Embryonic facial prominence (tissue), 1 donor: Measurements from ENCODE around the gene CDK12.
"Not testable (repeated sequence)": the region's sequence is repeated elsewhere in the genome, so short reads cannot be mapped to it uniquely, and the experiment has no call there.

Source experiments
- DNase-seq: peaks from one replicate; pipeline ENCODE4 v3.0.0-alpha.2; 2016; ENCODE audit errors: extremely low spot score

Gene CDK12

DNA sequence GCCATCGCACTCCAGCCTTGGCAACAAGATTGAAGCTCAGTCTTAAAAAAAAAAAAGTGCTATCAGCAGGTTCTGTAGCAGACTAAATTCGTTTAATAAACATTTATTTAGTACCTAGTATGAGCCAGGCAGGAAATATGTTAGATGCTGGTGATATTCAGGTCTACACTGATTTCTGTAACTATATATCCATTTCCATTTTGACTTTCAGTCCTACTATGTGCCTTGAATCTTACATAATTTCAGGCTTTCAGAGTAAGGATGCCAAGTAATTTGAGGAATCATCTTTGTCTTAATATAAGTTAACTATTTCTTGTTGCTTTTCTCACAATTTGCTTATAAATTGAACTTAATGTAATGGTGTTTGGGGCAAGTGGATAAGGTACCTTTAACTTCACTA, 46.2 kb downstream of the CDK12 start:
- DNase-seq, result no peak

DNA sequence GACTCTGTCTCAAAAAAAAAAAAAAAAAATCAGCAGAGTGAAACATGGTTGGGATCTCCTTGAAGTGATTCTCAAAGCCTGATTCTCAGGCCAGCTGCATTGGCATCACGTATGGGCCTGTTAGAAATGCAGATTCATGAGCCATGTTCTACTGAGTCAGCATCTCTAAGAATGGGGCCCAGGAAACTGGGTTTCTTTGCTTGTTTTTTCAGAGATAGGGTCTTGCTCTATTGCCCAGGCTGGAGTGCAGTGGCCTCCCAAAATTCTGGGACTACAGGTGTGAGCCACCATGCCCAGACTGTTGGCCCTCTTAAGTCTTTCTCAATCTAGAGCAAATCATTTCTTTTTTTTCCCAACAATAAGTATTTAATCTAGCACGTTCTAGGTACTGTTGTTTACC, 47.7 kb downstream of the CDK12 start:
- no peak for DNase-seq

DNA sequence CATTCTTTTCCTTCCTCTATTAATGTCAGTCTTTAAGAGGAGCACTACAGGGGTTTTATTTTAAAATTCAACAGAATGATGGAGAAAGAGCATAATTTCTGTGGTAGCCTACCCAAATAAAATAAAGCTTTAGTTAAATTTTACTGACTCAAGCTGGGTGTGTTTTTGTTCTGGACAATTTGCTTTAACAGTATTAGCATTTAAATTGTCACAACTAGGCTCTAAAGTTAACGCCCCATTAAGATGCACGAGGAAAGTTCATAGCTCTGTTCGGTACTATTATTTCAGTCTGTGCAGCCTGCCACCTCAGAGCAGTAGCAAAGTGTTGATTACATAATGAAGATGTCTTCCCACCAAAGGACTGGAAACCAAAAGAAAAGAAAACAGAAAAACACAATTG, 52.0 kb downstream of the CDK12 start:
- DNase-seq, result no peak

DNA sequence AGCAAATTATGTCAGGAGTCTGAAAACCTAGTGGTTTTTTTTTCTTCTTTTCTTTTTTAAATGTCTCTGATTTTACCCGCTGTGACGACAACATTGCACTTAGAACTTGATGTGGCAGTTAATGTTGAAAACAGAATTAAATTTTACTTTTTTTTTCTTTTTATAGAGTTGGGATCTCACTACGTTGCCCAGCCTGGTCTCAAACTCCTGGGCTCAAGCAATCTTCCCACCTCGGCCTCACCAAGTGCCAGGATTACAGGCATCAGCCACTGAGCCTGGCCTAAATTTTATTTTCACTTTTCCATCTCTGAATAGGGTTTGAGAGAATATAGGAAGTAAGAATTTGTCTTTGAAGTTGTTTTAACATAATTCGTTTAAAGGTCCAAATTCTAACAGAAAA, 52.6 kb downstream of the CDK12 start:
- DNase-seq, result no peak

DNA sequence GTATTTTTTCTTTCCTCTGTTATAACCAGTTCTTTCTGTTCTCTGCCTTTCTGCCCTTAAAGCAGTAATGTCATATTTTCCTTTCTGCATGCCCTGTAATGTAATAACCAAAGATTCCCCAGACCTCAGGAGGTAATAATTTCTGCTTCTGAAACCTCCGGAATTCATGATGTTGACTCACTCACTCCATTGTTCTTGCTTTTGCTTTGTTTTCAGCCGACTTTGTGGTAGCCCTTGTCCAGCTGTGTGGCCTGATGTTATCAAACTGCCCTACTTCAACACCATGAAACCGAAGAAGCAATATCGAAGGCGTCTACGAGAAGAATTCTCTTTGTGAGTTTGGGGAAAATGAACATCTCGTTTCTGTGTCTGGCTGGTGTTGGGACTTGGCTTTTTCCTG, 55.9 kb downstream of the CDK12 start:
- DNase-seq, result no peak

DNA sequence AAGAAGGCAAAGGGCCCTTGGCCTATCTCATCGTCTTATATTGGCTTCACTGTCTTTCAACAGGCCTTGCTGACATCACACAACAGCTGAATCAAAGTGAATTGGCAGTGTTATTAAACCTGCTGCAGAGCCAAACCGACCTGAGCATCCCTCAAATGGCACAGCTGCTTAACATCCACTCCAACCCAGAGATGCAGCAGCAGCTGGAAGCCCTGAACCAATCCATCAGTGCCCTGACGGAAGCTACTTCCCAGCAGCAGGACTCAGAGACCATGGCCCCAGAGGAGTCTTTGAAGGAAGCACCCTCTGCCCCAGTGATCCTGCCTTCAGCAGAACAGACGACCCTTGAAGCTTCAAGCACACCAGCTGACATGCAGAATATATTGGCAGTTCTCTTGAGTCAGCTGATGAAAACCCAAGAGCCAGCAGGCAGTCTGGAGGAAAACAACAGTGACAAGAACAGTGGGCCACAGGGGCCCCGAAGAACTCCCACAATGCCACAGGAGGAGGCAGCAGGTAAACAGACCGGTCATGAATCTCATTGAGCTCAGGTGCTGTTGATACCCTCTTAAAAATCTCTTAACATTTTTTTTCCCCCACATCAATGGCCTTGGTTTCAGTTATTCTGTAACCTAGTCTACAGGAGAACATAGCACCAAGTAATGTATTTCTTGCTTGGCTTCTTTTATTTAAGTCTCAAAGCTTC, 64.7 kb downstream of the CDK12 start:
- no peak for DNase-seq

DNA sequence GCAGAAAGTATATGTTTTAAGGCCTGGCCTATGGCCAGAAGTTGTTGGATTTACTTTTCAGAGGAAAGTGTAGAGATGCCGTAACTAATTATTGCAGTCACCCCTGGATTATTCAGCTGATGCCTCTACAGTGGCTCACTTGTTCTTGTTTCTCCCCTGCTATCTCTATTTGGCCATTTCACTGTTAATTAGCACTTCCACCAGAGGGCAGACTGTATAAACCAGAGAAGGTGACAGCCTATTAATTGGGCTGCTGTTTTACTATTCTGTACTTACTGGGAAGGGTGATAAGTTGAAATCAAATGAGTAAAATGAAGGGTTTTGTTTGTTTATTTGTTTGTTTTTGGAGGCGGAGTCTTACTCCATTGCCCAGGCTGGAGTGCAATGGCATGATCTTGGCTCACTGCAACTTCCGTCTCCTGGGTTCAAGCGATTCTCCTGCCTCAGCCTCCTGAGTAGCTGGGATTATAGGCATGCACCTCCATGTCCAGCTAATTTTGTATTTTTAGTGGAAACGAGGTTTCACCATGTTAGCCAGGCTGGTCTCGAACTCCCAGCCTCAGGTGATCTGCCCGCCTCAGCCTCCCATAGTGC, 66.0 kb downstream of the CDK12 start:
- DNase-seq, result no peak

DNA sequence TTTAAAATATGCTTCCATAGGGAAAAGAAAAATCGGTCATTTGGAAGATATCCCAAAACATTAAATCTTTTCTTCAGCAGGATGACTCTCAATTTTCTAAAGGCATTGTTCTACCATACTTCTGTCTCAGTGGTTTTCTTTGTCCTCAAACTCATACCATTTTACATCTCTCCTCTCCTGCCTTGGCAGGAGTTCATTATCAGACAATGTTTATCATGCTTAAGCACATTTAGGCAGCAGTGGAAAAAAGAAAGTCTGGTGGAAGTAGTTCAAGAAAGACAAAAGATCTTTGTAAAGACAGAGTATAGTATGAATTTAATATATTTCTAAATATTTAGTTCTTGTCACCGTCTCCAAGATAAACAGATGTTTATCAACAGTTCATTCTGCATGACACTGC, 68.2 kb downstream of the CDK12 start:
- no peak for DNase-seq

DNA sequence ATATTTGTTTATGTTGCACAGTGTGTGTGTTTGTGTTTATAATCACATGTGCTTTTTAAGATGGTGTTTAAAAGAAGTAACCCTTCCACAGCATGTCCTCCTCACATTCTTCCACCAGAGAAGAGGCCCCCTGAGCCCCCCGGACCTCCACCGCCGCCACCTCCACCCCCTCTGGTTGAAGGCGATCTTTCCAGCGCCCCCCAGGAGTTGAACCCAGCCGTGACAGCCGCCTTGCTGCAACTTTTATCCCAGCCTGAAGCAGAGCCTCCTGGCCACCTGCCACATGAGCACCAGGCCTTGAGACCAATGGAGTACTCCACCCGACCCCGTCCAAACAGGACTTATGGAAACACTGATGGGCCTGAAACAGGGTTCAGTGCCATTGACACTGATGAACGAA, 69.2 kb downstream of the CDK12 start:
- DNase-seq, result no peak

DNA sequence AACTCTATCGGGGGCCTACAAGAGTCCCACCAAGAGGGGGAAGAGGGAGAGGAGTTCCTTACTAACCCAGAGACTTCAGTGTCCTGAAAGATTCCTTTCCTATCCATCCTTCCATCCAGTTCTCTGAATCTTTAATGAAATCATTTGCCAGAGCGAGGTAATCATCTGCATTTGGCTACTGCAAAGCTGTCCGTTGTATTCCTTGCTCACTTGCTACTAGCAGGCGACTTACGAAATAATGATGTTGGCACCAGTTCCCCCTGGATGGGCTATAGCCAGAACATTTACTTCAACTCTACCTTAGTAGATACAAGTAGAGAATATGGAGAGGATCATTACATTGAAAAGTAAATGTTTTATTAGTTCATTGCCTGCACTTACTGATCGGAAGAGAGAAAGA, 70.0 kb downstream of the CDK12 start:
- DNase-seq, result no peak

DNA sequence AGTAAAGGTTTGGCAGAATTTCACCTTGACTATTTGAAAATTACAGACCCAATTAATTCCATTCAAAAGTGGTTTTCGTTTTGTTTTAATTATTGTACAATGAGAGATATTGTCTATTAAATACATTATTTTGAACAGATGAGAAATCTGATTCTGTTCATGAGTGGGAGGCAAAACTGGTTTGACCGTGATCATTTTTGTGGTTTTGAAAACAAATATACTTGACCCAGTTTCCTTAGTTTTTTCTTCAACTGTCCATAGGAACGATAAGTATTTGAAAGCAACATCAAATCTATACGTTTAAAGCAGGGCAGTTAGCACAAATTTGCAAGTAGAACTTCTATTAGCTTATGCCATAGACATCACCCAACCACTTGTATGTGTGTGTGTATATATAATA, 72.6 kb downstream of the CDK12 start:
- DNase-seq, result no peak

DNA sequence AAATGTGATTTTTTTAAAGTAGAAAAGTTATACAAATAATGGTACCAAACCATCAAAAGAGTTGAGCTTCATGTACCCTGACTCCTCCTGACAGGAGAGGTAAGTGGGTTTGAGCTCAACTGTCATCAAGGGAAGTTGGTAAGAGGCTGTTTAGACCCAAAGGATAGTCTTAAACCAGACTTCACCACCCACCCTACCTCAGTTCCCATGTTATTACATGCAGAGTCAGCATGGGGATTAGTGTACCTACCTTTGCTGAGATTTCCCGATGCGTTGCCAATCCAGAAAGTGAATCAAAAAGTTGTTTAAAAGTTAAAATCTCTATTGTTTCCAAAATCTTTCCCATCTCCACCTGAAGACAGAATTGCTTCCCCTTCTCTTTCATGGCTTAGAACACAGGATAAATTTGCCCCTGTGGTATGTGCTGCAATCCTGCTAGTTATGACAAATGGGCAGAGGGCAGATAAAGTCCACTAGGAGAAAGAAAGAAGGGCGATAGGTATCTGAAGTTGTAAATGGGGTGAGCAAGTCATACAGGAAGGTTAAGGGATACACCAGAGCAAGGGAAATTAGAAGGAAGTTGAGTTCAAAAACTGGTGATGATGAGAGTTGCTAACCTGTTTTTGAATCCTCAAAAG, 73.6 kb downstream of the CDK12 start:
- no peak for DNase-seq

DNA sequence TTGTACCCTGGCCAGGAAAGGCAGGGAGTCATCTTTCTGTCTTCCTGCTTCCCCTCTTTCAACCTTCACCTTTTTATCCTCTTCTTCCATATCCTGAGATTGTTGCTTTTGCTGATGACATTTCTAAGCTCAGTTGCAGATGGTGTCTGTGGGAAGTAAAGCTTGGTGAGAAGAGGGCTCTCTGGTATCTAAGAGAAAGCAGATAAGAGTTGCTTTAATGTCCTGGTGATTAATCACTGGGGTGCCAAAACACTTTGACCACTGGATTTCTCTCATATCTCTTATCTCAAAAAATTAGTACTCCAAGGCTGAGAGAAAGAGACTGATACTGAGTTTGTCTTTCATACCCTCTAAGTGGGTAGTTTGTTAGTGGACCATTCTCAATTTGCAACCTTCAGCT, 75.2 kb downstream of the CDK12 start:
- DNase-seq, result no peak

DNA sequence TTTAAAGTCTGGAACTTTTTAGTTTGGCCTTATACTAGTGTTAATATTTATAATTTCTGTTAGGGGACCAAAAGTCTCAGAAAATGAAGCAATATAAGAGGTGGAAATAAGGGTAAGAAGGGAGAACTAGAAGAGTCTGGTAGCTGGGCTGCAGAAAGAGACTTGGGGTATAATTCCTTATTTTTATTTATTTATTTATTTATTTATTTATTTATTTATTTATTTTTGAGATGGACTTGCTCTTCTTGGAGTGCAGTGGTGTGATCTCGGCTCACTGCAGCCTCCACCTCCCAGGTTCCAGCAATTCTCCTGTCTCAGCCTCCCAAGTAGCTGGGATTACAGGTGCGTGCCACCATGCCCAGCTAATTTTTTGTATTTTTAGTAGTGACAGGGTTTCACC, 76.1 kb downstream of the CDK12 start:
- not testable (repeated sequence) for DNase-seq

DNA sequence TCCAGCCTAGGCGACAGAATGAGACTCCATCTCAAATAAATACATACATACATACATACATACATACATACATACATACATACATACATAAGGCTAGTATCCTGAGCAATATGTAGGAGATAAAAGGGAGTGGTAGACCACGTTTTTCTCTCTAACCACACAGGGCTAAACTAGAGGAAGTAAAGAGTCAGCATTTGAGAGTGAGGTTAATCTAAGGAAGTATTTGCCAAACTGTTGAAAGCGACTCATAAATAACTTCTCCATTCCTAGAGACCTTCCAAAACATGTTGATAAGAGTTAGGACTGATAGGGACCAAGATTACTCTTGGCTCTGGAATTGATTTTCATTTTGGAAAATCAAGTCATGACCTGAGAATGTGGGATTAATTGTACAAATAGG, 77.6 kb downstream of the CDK12 start:
- no peak for DNase-seq

DNA sequence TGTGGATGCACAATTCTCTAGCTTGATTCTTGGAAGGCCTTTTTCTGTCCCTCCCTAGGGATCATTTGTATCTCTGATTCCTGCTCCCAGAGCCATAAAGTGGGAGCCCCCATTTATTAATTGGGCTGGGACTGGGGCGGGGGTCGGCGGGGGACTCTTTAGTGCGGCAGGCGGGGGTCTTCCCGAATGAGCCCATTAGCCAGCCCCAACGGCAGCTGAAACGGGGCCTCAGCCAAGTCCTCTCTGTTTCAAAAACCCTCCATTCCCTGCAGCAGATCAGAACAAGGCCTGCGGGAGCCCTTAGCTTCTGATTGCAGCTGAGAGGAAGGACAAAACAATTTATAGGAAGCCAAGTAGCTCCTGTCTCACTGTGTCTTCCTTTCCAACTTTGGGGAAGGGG, 79.3 kb downstream of the CDK12 start:
- DNase-seq, result no peak

DNA sequence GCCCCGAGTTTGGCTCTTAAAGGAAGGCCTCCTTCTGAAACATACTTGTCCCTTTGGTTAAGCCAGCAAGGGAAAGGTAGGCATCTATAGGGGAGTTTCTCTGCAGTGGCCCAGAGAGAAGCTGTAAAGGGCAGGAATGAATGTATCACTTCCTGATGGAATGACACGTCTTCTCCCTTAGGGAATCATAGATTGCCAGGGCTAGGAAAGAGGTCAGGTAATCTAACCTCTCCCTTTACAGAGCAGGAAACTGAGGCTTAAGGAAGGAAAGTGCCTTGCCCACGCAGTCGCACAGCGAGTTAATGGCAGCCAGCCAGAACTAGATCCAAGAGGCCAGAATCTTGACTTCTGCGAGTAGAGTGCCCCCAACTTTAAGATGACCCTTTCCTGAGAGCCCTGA, 80.4 kb downstream of the CDK12 start:
- no peak for DNase-seq

DNA sequence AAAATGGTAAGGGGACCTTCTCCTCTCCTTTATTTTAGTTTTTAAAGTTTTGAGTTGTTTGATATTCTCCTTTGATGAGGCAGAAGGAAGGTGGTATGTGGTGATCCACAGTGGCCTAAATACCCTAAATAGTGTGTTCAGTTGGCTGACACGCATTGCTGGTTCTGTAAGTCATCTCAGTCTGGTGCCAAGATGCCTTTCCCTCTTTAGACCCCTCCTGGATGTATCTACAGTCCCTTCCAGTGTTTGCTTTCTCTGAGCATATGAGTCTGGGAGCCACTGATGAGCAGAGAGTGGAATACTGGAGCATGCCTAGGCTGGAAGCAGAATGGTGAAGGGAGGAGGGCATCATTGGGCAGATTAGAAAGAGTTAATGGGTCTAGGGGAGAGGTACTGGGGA, 81.9 kb downstream of the CDK12 start:
- no peak for DNase-seq

DNA sequence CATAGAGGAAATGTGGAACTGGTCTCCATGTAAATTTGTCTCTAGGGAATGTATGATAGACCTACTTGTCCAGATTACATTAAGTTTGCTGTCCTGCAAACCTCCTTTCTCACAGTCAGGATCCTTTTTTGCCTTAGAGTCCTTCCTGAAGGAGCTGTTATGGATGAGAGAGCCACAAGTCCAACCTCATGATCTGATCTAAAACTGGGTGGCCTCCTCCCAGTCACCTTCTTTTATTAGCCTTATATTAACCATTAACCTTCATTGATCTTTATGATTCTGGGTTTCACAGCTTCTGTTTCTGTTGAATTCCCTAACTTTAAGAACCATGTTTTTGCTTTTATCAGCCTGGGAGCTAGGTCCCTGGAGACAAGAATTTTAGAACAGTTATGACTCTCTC, 82.4 kb downstream of the CDK12 start:
- no peak for DNase-seq

DNA sequence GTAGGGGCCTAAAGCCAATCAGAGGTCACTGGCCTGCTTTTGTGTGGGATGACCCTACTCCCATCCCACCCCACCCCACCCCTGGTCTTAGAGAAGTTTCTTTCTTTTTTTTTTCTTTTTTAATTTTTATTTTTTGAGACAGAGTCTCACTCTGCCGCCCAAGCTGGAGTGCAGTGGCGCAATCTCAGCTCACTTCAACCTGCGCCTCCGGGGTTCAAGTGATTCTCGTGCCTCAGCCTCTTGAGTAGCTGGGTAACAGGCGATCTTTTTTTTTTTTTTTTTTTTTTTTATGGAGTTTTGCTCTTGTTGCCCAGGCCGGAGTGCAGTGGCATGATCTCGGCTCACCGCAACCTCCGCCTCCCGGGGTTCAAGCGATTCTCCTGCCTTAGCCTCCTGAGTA, 83.1 kb downstream of the CDK12 start:
- not testable (repeated sequence) for DNase-seq

DNA sequence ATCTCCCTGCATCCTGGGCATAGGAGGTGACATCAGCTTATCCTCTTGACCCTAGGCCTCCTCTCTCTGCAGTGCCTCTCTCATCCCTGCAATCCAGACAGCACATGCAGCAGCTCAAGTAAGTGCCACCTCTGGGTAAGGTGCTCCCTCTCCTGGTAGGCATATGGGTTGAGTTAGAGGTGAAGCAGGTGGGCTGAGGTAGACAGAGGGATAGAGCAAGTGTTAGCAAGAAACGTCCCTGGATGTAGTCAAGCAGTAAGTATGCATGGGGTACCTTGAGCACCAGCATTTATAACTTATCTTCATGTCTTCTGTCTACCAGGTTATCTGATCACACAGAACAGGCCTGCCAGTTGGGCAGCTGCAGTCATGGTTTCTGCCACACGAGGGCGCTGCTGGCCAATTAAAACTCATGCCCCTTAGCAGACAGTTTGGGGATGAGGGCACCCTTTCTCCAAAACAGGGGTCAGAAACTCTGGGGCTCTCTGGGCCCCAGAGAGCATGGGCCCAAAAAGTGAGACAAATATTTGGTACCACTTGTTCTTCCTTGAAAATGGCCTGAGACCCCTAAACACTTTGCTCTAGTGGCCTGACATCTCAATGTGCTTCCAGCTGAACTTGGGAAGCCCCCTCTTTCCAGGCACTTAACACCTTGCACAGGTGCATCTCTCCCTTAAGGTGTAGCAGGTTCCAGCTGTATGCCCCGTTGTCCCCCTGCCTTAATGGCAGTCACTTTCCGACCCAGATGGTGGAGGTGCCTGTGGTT, 86.6 kb downstream of the CDK12 start:
- DNase-seq, result no peak

DNA sequence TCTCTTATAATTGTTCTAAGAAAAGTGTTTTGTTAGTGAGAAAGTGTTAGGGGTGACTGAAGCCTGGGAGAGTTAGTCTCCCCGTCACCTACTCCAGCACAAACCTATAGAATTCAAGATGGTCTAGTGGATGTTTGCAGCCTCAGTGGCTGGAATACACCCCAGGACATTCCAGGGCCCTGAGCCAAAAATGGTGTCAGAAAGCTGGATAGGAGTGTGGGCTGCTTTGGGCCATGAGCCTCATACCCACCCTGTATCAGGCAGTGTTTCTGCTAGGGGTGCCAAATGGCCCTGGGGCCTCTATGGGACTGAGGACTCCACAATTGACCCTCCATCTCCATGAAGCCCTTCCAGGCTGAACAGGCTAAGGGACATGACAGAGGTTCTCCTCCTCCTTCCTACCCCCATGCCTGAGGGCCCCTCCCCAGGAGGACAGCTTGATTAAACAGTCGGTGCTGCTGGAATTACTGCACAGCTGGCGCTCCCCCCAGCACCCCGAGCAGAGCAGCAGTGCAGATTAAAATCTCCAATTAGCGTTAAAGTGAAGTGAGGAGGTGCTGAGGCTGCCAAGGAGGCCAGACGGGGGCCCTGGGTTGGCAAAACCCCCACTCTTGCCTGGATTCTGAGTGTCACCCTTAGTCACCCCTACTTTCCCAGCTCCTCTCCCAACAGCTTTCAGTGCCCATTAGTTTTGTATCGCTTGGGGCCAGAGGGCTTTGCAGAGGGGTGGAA, 87.4 kb downstream of the CDK12 start:
- no peak for DNase-seq
